Smooth muscle cell (in vitro differentiated cells): ENCODE measurements around the gene CTNNBL1. TPM values are rescaled to one million over a fixed set of nuclear protein-coding genes. Genes with fewer than 3 reads are reported as not detected.

Experiments
- DNase-seq: peaks from one replicate; lab custom pipeline; 2025; ENCODE audit not compliant: unreplicated experiment; lab: John Stamatoyannopoulos, UW
- H2AFZ ChIP-seq: fragments of 200-600 bp; sonication (generic); 2 replicates; pipeline ENCODE4 v1.6.0; 2016; ENCODE audit warnings: antibody characterized with exemption, low read depth, mild to moderate bottlenecking
- H3F3A ChIP-seq: fragments of 200-600 bp; sonication (generic); 2 replicates; pipeline ENCODE4 v1.6.0; 2017; ENCODE audit warnings: antibody characterized with exemption, low read depth
- H3K27ac ChIP-seq: fragments of 200-600 bp; sonication (generic); 2 replicates; pipeline ENCODE4 v1.5.1; 2016; ENCODE audit warnings: low read depth, mild to moderate bottlenecking
- H3K27me3 ChIP-seq: fragments of 200-600 bp; sonication (generic); 2 replicates; pipeline ENCODE4 v1.6.1; 2016; ENCODE audit warnings: low read depth, mild to moderate bottlenecking
- H3K36me3 ChIP-seq: fragments of 200-600 bp; sonication (generic); 2 replicates; pipeline ENCODE4 v1.5.1; 2016; ENCODE audit warnings: low read depth
- H3K4me1 ChIP-seq: fragments of 200-600 bp; sonication (generic); 2 replicates; pipeline ENCODE4 v1.5.1; 2016; ENCODE audit warnings: low read depth
- H3K4me2 ChIP-seq: fragments of 200-600 bp; sonication (generic); 2 replicates; pipeline ENCODE4 v1.6.0; 2016; ENCODE audit warnings: mild to moderate bottlenecking
- H3K4me3 ChIP-seq: fragments of 200-600 bp; sonication (generic); 2 replicates; pipeline ENCODE4 v1.5.1; 2016; ENCODE audit warnings: mild to moderate bottlenecking
- H3K79me2 ChIP-seq: fragments of 200-600 bp; sonication (generic); 2 replicates; pipeline ENCODE4 v1.6.0; 2016; ENCODE audit warnings: low read depth, mild to moderate bottlenecking
- H3K9ac ChIP-seq: fragments of 200-600 bp; sonication (generic); 2 replicates; pipeline ENCODE4 v1.6.0; 2016; ENCODE audit warnings: low read depth
- H3K9me3 ChIP-seq: fragments of 200-600 bp; sonication (generic); replicated peaks from 2 replicates; pipeline ENCODE4 v1.5.1; 2016; ENCODE audit warnings: low read depth
- H4K20me1 ChIP-seq: fragments of 200-600 bp; sonication (generic); 2 replicates; pipeline ENCODE4 v1.6.0; 2016; ENCODE audit warnings: low read depth
- CTCF ChIP-seq: fragments of 200-600 bp; sonication (generic); IDR thresholded peaks from 2 replicates; pipeline ENCODE4 v1.5.1; 2017; ENCODE audit warnings: borderline replicate concordance, mild to moderate bottlenecking, antibody characterized with exemption; ENCODE audit not compliant: insufficient read depth, poor library complexity, severe bottlenecking
- WGBS: methylation state at CpG from one replicate; pipeline ENCODE4 v1.1.7; 2016; ENCODE audit warnings: low lambda C conversion rate; 5-methylcytosine and 5-hydroxymethylcytosine counted together
- polyA plus RNA-seq: library from polyadenylated mRNA; unstranded; fragments of >200 nt; fragmentation: Nextera tagmentation; extraction: Ambion mirVana; gene quantifications from 2 replicates; pipeline ENCODE4 v1.2.1, GENCODE V29; 2016
- total RNA-seq: library from RNA; depleted of rRNA; stranded (reverse); fragments of >200 nt; gene quantifications from 2 replicates; pipeline ENCODE4 v1.2.3, GENCODE V29; 2014

Gene CTNNBL1
- total and polyA plus RNA-seq, 2 experiments from 2014 or later: 33.3 to 63.6 TPM

- Histone ChIP-seq H2AFZ (peak overlapping the region; percentile 12), H3F3A (no peaks in the 10 kb centered on the region), H3K79me2 (no peaks in the 10 kb centered on the region), H4K20me1 (no peaks in the 10 kb centered on the region), H3K9me3 (no peaks in the 10 kb centered on the region), H3K4me3 (peak overlapping the region; percentile 31), H3K36me3 (no peaks in the 10 kb centered on the region), H3K4me1 (peaks cover 40% of the 10 kb centered on the region), H3K27ac (no peak overlapping the region), H3K9ac (no peak overlapping the region), H3K4me2 (peak overlapping the region; percentile 81), H3K27me3 (peaks cover 25% of the 10 kb centered on the region)
- WGBS: 39% methylated on average over 10 of the region's 10 CpGs
- DNase-seq: no peak
- TF ChIP-seq CTCF: no peak
Observed at GRCh38 chr20:37915434-37915787, 221.6 kb downstream of the CTNNBL1 start.

GRCh38 chr20:37915800-37916570 lies 222.2 kb downstream of the CTNNBL1 start:
- no peak for DNase-seq
- Histone ChIP-seq H4K20me1 (no peaks in the 10 kb centered on the region), H2AFZ (no peak overlapping the region), H3K9ac (no peak overlapping the region), H3K4me3 (no peak overlapping the region), H3K9me3 (no peaks in the 10 kb centered on the region), H3K79me2 (no peaks in the 10 kb centered on the region), H3F3A (no peaks in the 10 kb centered on the region), H3K27me3 (peaks cover 25% of the 10 kb centered on the region), H3K36me3 (no peaks in the 10 kb centered on the region), H3K4me2 (peak overlapping the region; percentile 54), H3K27ac (no peak overlapping the region), H3K4me1 (peaks cover 40% of the 10 kb centered on the region)
- no peak for TF ChIP-seq CTCF
- WGBS: 15% methylated on average over 21 of the region's 21 CpGs

GRCh38 chr20:37917461-37917860 lies 223.6 kb downstream of the CTNNBL1 start:
- no peaks in the 10 kb centered on the region for H3K79me2 ChIP-seq
- peaks cover 20% of the 10 kb centered on the region for H3K27me3 ChIP-seq
- no peak overlapping the region for H2AFZ ChIP-seq
- no peaks in the 10 kb centered on the region for H3K9me3 ChIP-seq
- no peak overlapping the region for H3K27ac ChIP-seq
- no peak for DNase-seq
- no peaks in the 10 kb centered on the region for H3K36me3 ChIP-seq
- H4K20me1 ChIP-seq: no peaks in the 10 kb centered on the region
- H3K4me1 ChIP-seq: peaks cover 30% of the 10 kb centered on the region
- no peak overlapping the region for H3K4me3 ChIP-seq
- H3F3A ChIP-seq: no peaks in the 10 kb centered on the region
- TF ChIP-seq CTCF: no peak
- no peak overlapping the region for H3K9ac ChIP-seq
- 75% methylated on average over 12 of the region's 12 CpGs for WGBS
- H3K4me2 ChIP-seq: no peak overlapping the region

GRCh38 chr20:37918035-37918434 lies 224.2 kb downstream of the CTNNBL1 start:
- Histone ChIP-seq H3K4me2 (no peak overlapping the region), H3K4me1 (peaks cover 28% of the 10 kb centered on the region), H4K20me1 (no peaks in the 10 kb centered on the region), H3K9me3 (no peaks in the 10 kb centered on the region), H3K9ac (no peak overlapping the region), H3K27ac (no peak overlapping the region), H3K27me3 (peaks cover 16% of the 10 kb centered on the region), H3K36me3 (no peaks in the 10 kb centered on the region), H3F3A (no peaks in the 10 kb centered on the region), H3K4me3 (no peak overlapping the region), H3K79me2 (no peaks in the 10 kb centered on the region), H2AFZ (no peak overlapping the region)
- WGBS: 95% methylated on average over 6 of the region's 6 CpGs
- no peak for TF ChIP-seq CTCF
- no peak for DNase-seq
